GM23248 (cell line): ENCODE results near the gene SMC1A.

Experiments
- EZH2 ChIP-seq: fragments of 200-600 bp; sonication (generic); IDR thresholded peaks from 2 replicates; pipeline ENCODE4 v1.6.1; 2018; ENCODE audit warnings: antibody characterized with exemption, mild to moderate bottlenecking; ENCODE audit not compliant: insufficient read depth, poor library complexity, severe bottlenecking
- EZH2phosphoT487 ChIP-seq: fragments of 200-600 bp; sonication (generic); IDR thresholded peaks from 2 replicates; pipeline ENCODE4 v1.6.1; 2018; ENCODE audit warnings: antibody characterized with exemption, moderate library complexity, mild to moderate bottlenecking, low read depth; ENCODE audit not compliant: insufficient read depth

DNA sequence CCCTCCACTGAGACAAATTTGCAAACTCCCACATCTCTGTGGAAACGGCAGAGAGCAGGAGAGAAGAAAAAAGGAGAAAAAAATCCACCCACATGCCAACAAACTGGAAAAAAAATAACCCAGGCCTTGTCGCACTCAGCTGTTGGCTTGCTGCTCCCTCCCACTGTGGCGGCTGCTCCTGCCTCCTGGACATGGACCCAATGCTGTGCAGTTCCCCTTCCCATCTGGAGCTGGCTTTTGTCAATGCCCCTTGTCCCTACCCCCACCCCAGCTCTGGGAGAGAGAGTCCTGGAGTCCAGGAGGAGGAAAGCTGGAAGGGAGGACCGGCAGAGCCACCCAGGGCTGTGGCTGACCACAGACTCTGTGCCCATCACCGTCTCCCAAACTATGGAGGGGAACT is 90.2 kb downstream of the SMC1A start:
- TF ChIP-seq EZH2 (no peak), EZH2phosphoT487 (no peak)
